H1 (cell line): ENCODE results near the gene SPON2. TPM values are rescaled to one million over a fixed set of nuclear protein-coding genes. Genes with fewer than 3 reads are reported as not detected.

ENCODE experiments used
- CTCF ChIA-PET: fragments of 300-600 bp; sonication (Branson Sonifier 250); formaldehyde crosslinking; loops from one replicate; lab custom pipeline; 2021; ENCODE audit not compliant: partially characterized antibody; lab: Charles Lee
- POLR2A ChIA-PET: fragments of 300-600 bp; sonication (Branson Sonifier 250); formaldehyde crosslinking; loops from one replicate; lab custom pipeline; 2021; ENCODE audit warnings: inconsistent platforms; ENCODE audit not compliant: partially characterized antibody; lab: Charles Lee
- DNase-seq, 2 experiments: peaks; one replicate each; pipeline versions ENCODE4 v3.0.0 to v3.0.0-alpha.2; 2010 to 2022; ENCODE audit warnings: low spot score in 2 of 2, low read depth in 1 of 2, mixed read lengths in 1 of 2
- FAIRE-seq: peaks from 2 replicates; lab custom pipeline; 2011; peaks lifted over from hg19 to GRCh38; lab: Jason Lieb, UNC
- H2AFZ ChIP-seq: 2 replicates; pipeline ENCODE4 v1.8.1; 2012; ENCODE audit warnings: low read length, inconsistent platforms
- H2AK5ac ChIP-seq: 2 replicates; pipeline ENCODE4 v1.6.1; 2013; ENCODE audit warnings: low read depth, low read length
- H2BK120ac ChIP-seq: replicated peaks from 2 replicates; pipeline ENCODE3; 2013; ENCODE audit warnings: low read depth, low read length, inconsistent platforms
- H2BK12ac ChIP-seq: 2 replicates; pipeline ENCODE4 v1.6.1; 2013; ENCODE audit warnings: low read depth, low read length
- H2BK15ac ChIP-seq: 2 replicates; pipeline ENCODE4 v1.6.1; 2013; ENCODE audit warnings: low read length
- H2BK20ac ChIP-seq: 2 replicates; pipeline ENCODE4 v1.6.1; 2013; ENCODE audit warnings: low read length
- H2BK5ac ChIP-seq: 2 replicates; pipeline ENCODE4 v1.6.1; 2013; ENCODE audit warnings: low read depth, low read length
- H3K14ac ChIP-seq: 2 replicates; pipeline ENCODE4 v1.6.1; 2013; ENCODE audit warnings: inconsistent platforms; ENCODE audit not compliant: insufficient read length
- H3K18ac ChIP-seq: 2 replicates; pipeline ENCODE4 v1.6.1; 2013; ENCODE audit warnings: low read length; ENCODE audit errors: extremely low read depth
- H3K23ac ChIP-seq: 2 replicates; pipeline ENCODE4 v1.6.1; 2013; ENCODE audit warnings: inconsistent platforms; ENCODE audit not compliant: insufficient read length
- H3K23me2 ChIP-seq: 2 replicates; pipeline ENCODE4 v1.6.1; 2013; ENCODE audit warnings: low read depth, low read length
- H3K27ac ChIP-seq: 2 replicates; pipeline ENCODE4 v1.6.1; 2011; ENCODE audit warnings: low read depth, low read length, inconsistent platforms
- H3K27me3 ChIP-seq, 4 experiments: replicated peaks in 1 of 4; 1 replicate in 1 of 4; 2 replicates in 3 of 4; pipeline versions ENCODE4 v1.6.1 to v1.8.1; 2011 to 2013; ENCODE audit warnings: low read length in 3 of 4, mild to moderate bottlenecking in 3 of 4, inconsistent platforms in 2 of 4, mixed read lengths in 2 of 4, moderate library complexity in 1 of 4; ENCODE audit not compliant: control insufficient read depth in 3 of 4, insufficient read depth in 3 of 4; ENCODE audit errors: extremely low read depth in 1 of 4
- H3K36me3 ChIP-seq, 4 experiments: 2 replicates each; pipeline versions ENCODE4 v1.6.1 to v1.8.1; 2011 to 2013; ENCODE audit warnings: mild to moderate bottlenecking in 4 of 4, low read length in 3 of 4, moderate library complexity in 2 of 4, control low read depth in 1 of 4, inconsistent platforms in 1 of 4; ENCODE audit not compliant: insufficient read depth in 4 of 4, control insufficient read depth in 2 of 4
- H3K4ac ChIP-seq: replicated peaks from 2 replicates; pipeline ENCODE3; 2013; ENCODE audit warnings: low read length, low read depth, mixed read lengths, inconsistent platforms; ENCODE audit not compliant: insufficient read length
- H3K4me1 ChIP-seq, 4 experiments: replicated peaks in 1 of 4; 1 replicate in 1 of 4; 2 replicates in 3 of 4; pipeline versions ENCODE4 v1.6.1 to v1.8.1; 2011 to 2013; ENCODE audit warnings: low read length in 3 of 4, inconsistent platforms in 2 of 4, mixed read lengths in 1 of 4; ENCODE audit not compliant: insufficient read depth in 4 of 4, control insufficient read depth in 3 of 4
- H3K4me2 ChIP-seq, 2 experiments: 2 replicates each; pipeline versions ENCODE4 v1.6.1 to v1.8.1; 2011 to 2013; ENCODE audit warnings: low read depth in 2 of 2, low read length in 2 of 2, control low read depth in 1 of 2, inconsistent platforms in 1 of 2, mild to moderate bottlenecking in 1 of 2; ENCODE audit not compliant: insufficient read depth in 1 of 2
- H3K4me3 ChIP-seq, 4 experiments: fragments of 200-600, 300-600 bp in 1 of 4; sonication (generic), shearing (Covaris generic), sonication (Bioruptor Twin) in 1 of 4; 2 replicates each; pipeline versions ENCODE4 v1.5.1 to v1.8.1; 2011 to 2016; ENCODE audit warnings: low read length in 4 of 4, low read depth in 3 of 4, control low read depth in 2 of 4, inconsistent platforms in 2 of 4, mild to moderate bottlenecking in 2 of 4, mixed read lengths in 1 of 4, moderate library complexity in 1 of 4; ENCODE audit not compliant: insufficient read depth in 2 of 4; ENCODE audit errors: extremely low read depth in 1 of 4
- H3K56ac ChIP-seq: replicated peaks from 2 replicates; pipeline ENCODE3; 2013; ENCODE audit warnings: low read depth, mild to moderate bottlenecking, mixed read lengths, low read length, inconsistent platforms; ENCODE audit not compliant: insufficient read length
- H3K79me1 ChIP-seq: 2 replicates; pipeline ENCODE4 v1.6.1; 2013; ENCODE audit warnings: low read depth, low read length, control low read depth
- H3K79me2 ChIP-seq, 2 experiments: 2 replicates each; pipeline versions ENCODE4 v1.6.1 to v1.8.1; 2012 to 2013; ENCODE audit warnings: low read length in 2 of 2, mild to moderate bottlenecking in 2 of 2, inconsistent platforms in 1 of 2; ENCODE audit not compliant: insufficient read depth in 2 of 2, control insufficient read depth in 1 of 2
- H3K9ac ChIP-seq, 4 experiments: replicated peaks in 1 of 4; 1 replicate in 1 of 4; 2 replicates in 3 of 4; pipeline versions ENCODE4 v1.6.1 to v1.8.1; 2011 to 2013; ENCODE audit warnings: low read depth in 3 of 4, low read length in 3 of 4, control low read depth in 2 of 4, mild to moderate bottlenecking in 2 of 4, moderate library complexity in 2 of 4, inconsistent platforms in 1 of 4; ENCODE audit errors: extremely low read depth in 1 of 4
- H3K9me3 ChIP-seq, 2 experiments: 2 replicates each; pipeline versions ENCODE4 v1.6.1 to v1.8.1; 2012 to 2013; ENCODE audit warnings: mild to moderate bottlenecking in 2 of 2, moderate library complexity in 2 of 2, control low read depth in 1 of 2, inconsistent platforms in 1 of 2, low read depth in 1 of 2, low read length in 1 of 2, mixed read lengths in 1 of 2; ENCODE audit not compliant: insufficient read depth in 2 of 2
- H4K20me1 ChIP-seq, 2 experiments: replicated peaks in 1 of 2; 2 replicates each; pipeline versions ENCODE3 to v1.8.1; 2011 to 2013; ENCODE audit warnings: inconsistent platforms in 2 of 2, low read length in 2 of 2, mild to moderate bottlenecking in 1 of 2; ENCODE audit not compliant: insufficient read depth in 2 of 2, control insufficient read depth in 1 of 2
- H4K5ac ChIP-seq: 2 replicates; pipeline ENCODE4 v1.6.1; 2013; ENCODE audit warnings: low read length, low read depth, mixed read lengths, inconsistent platforms; ENCODE audit not compliant: insufficient read length
- H4K8ac ChIP-seq: 2 replicates; pipeline ENCODE4 v1.8.0; 2013; ENCODE audit warnings: mild to moderate bottlenecking, moderate library complexity, low read length, inconsistent platforms; ENCODE audit not compliant: insufficient read depth; ENCODE audit errors: extremely low read depth
- H4K91ac ChIP-seq: replicated peaks from 2 replicates; pipeline ENCODE3; 2013; ENCODE audit warnings: low read length, mixed read lengths, inconsistent platforms; ENCODE audit not compliant: insufficient read length
- CEBPB ChIP-seq: IDR thresholded peaks from 2 replicates; pipeline ENCODE4 v1.6.1; 2012; ENCODE audit warnings: low read depth, low read length
- CHD1 ChIP-seq: IDR thresholded peaks from 2 replicates; pipeline ENCODE4 v1.6.1; 2012; ENCODE audit warnings: low read depth, low read length, improper control_type of control experiment
- CTCF ChIP-seq, 3 experiments: IDR thresholded peaks; 1 replicate in 2 of 3; 2 replicates in 1 of 3; pipeline versions ENCODE4 v1.5.1 to v1.6.1; 2011; ENCODE audit warnings: low read length in 3 of 3, mild to moderate bottlenecking in 3 of 3, inconsistent platforms in 2 of 3, low read depth in 1 of 3, moderate library complexity in 1 of 3; ENCODE audit not compliant: insufficient read depth in 1 of 3; ENCODE audit errors: control extremely low read depth in 1 of 3
- MAFK ChIP-seq: IDR thresholded peaks from 2 replicates; pipeline ENCODE4 v1.6.1; 2012; ENCODE audit warnings: low read depth, mild to moderate bottlenecking, improper control_type of control experiment, low read length
- SIX5 ChIP-seq: IDR thresholded peaks from 2 replicates; pipeline ENCODE4 v1.6.1; 2011; ENCODE audit warnings: mild to moderate bottlenecking, low read depth, low read length
- SP1 ChIP-seq: IDR thresholded peaks from 2 replicates; pipeline ENCODE4 v1.6.1; 2011; ENCODE audit warnings: low read depth, low read length
- SP2 ChIP-seq: IDR thresholded peaks from 2 replicates; pipeline ENCODE4 v1.6.1; 2012; ENCODE audit warnings: mild to moderate bottlenecking, low read length, inconsistent platforms
- TEAD4 ChIP-seq: IDR thresholded peaks from 2 replicates; pipeline ENCODE4 v1.6.1; 2012; ENCODE audit warnings: low read depth, low read length, inconsistent platforms, mixed read lengths
- WGBS, 2 experiments: shearing (Covaris generic) in 1 of 2; methylation state at CpG; one replicate each; pipeline versions ENCODE4 v1.1.6 to v1.1.7; 2013 to 2015; ENCODE audit warnings: low lambda C conversion rate in 2 of 2, mixed read lengths in 2 of 2, inconsistent platforms in 1 of 2, low coverage in 1 of 2, missing lambda C conversion rate in 1 of 2; ENCODE audit not compliant: insufficient replicate concordance in 2 of 2, insufficient coverage in 1 of 2, insufficient read length in 1 of 2; ENCODE audit errors: extremely low coverage in 1 of 2, missing lambda C conversion rate in 1 of 2; 5-methylcytosine and 5-hydroxymethylcytosine counted together
- polyA plus RNA-seq, 7 experiments: library from polyadenylated mRNA; depleted of rRNA in 3 of 7; stranded (reverse) in 5 of 7; unstranded in 2 of 7; fragments of >200 nt in 5 of 7; fragments of 200-250 nt in 2 of 7; gene quantifications; 1 replicate in 5 of 7; 2 replicates in 1 of 7; 4 replicates in 1 of 7; pipeline versions ENCODE4 v1.2.1 to v1.2.3, GENCODE V29; 2011 to 2013; ENCODE audit warnings: missing spikeins in 2 of 7, mixed read lengths in 2 of 7
- total RNA-seq: library from RNA; stranded (reverse); fragmentation: NEBNext Ultra II Directional; extraction: Animal tissue kit (Norgen Biotek cat#: 25700); gene quantifications from 2 replicates; pipeline ENCODE4 v1.2.1, GENCODE V29; 2021

Gene SPON2
- total and polyA plus RNA-seq, 2 of the 8 experiments (the other 6 are each of a cell fraction or from before 2014, with no cell fraction given), result 2.8 to 3.2 TPM

GRCh38 chr4:1137850-1138249 is 34.5 kb downstream of the SPON2 start:
- no peak overlapping the region for H3K18ac ChIP-seq
- no peak overlapping the region for H2BK12ac ChIP-seq
- no peak for TF ChIP-seq TEAD4
- no peak for TF ChIP-seq MAFK
- TF ChIP-seq SP2, result no peak
- TF ChIP-seq SIX5, result no peak
- no peak for TF ChIP-seq CEBPB
- TF ChIP-seq CTCF (IDR thresholded peaks at IDR 0.05; ENCODE audit: control extremely low read depth in 1 of 3, insufficient read depth in 1 of 3, low read depth in 1 of 3, low read length in 3 of 3), result no peak
- no peak for TF ChIP-seq SP1
- TF ChIP-seq CHD1, result no peak
- no peak overlapping the region for H2BK20ac ChIP-seq
- POLR2A ChIA-PET, result no interaction called here
- no peak overlapping the region for H3K23ac ChIP-seq
- WGBS, 2 experiments, result 85% methylated on average over 2 of the region's 2 CpGs; no CpG with 5 or more reads in 1 of the 2 experiments
- no peak overlapping the region for H4K8ac ChIP-seq
- no peak overlapping the region for H3K27ac ChIP-seq
- FAIRE-seq (no peak), DNase-seq (no peak)
- H3K79me2 ChIP-seq, result no peaks in the 10 kb centered on the region
- H4K91ac ChIP-seq, result no peak overlapping the region
- H3K23me2 ChIP-seq, result no peaks in the 10 kb centered on the region
- H2BK120ac ChIP-seq, result no peak overlapping the region
- no peak overlapping the region for H3K56ac ChIP-seq
- H3K14ac ChIP-seq, result no peak overlapping the region
- no peak overlapping the region for H2BK5ac ChIP-seq
- H3K36me3 ChIP-seq, result no peaks in the 10 kb centered on the region
- H3K9ac ChIP-seq, result no peak overlapping the region
- H2BK15ac ChIP-seq, result no peak overlapping the region
- no peaks in the 10 kb centered on the region for H3K4me1 ChIP-seq
- H3K4me3 ChIP-seq, result no peak overlapping the region
- H4K5ac ChIP-seq, result no peak overlapping the region
- H4K20me1 ChIP-seq, result no peaks in the 10 kb centered on the region
- peaks cover 6 to 8% of the 10 kb centered on the region in 2 experiments; a peak in 3 of 4 replicates for H3K9me3 ChIP-seq
- no peak overlapping the region for H2AK5ac ChIP-seq
- H3K79me1 ChIP-seq, result no peaks in the 10 kb centered on the region; the same call in 1 of the 2 replicates
- no peak overlapping the region for H3K4me2 ChIP-seq
- no peaks in the 10 kb centered on the region for H3K27me3 ChIP-seq
- H3K4ac ChIP-seq, result no peak overlapping the region
- CTCF ChIA-PET, result interaction anchor here (1.2 kb wide), 1 partner anchor 14 kb away, joined by 4 read pairs; no protein-coding TSS in a partner anchor
- H2AFZ ChIP-seq, result no peak overlapping the region
